DOHH2 (cell line): ENCODE measurements around the gene ASB6.

Experiments
- H3F3A ChIP-seq: fragments of 200-600 bp; sonication (generic), shearing (Covaris generic); 2 replicates; pipeline ENCODE4 v1.6.0; 2016; ENCODE audit warnings: antibody characterized with exemption, mild to moderate bottlenecking; ENCODE audit not compliant: control insufficient read depth, insufficient read depth
- H3K27ac ChIP-seq: fragments of 200-600 bp; sonication (generic); 2 replicates; pipeline ENCODE4 v1.5.1; 2014; ENCODE audit warnings: low read depth, mild to moderate bottlenecking, low read length, moderate library complexity
- H3K27me3 ChIP-seq: fragments of 200-600 bp; sonication (generic); 2 replicates; pipeline ENCODE4 v1.6.1; 2014; ENCODE audit warnings: mild to moderate bottlenecking, low read length, mixed read lengths; ENCODE audit not compliant: control insufficient read depth
- H3K36me3 ChIP-seq: fragments of 200-600 bp; sonication (generic); 2 replicates; pipeline ENCODE4 v1.6.1; 2014; ENCODE audit warnings: mild to moderate bottlenecking, low read length, moderate library complexity, mixed read lengths; ENCODE audit not compliant: control insufficient read depth
- H3K4me1 ChIP-seq: fragments of 200-600 bp; sonication (generic); 2 replicates; pipeline ENCODE4 v1.6.1; 2014; ENCODE audit warnings: mild to moderate bottlenecking, low read length, mixed read lengths; ENCODE audit not compliant: control insufficient read depth
- H3K4me2 ChIP-seq: fragments of 200-600 bp; sonication (generic); 2 replicates; pipeline ENCODE4 v1.6.0; 2014; ENCODE audit warnings: mild to moderate bottlenecking, low read length, moderate library complexity
- H3K4me3 ChIP-seq: fragments of 200-600 bp; sonication (generic); 2 replicates; pipeline ENCODE4 v1.5.1; 2014; ENCODE audit warnings: mild to moderate bottlenecking, low read length, mixed read lengths
- H3K79me2 ChIP-seq: fragments of 200-600 bp; sonication (generic); 2 replicates; pipeline ENCODE4 v1.6.1; 2014; ENCODE audit warnings: mild to moderate bottlenecking, low read length, mixed read lengths; ENCODE audit not compliant: control insufficient read depth
- H3K9me2 ChIP-seq: fragments of 200-600 bp; sonication (generic); replicated peaks from 2 replicates; pipeline ENCODE4 v1.6.1; 2014; ENCODE audit warnings: mild to moderate bottlenecking, low read length, mixed read lengths; ENCODE audit not compliant: control insufficient read depth
- H3K9me3 ChIP-seq: fragments of 200-600 bp; sonication (generic); 2 replicates; pipeline ENCODE4 v1.6.1; 2014; ENCODE audit warnings: antibody characterized with exemption, low read length, mixed read lengths; ENCODE audit not compliant: control insufficient read depth, insufficient read depth
- H4K20me1 ChIP-seq: fragments of 200-600 bp; sonication (generic); 2 replicates; pipeline ENCODE4 v1.6.0; 2014; ENCODE audit warnings: low read depth, mild to moderate bottlenecking, antibody characterized with exemption, low read length, moderate library complexity; ENCODE audit not compliant: control insufficient read depth, insufficient read depth
- CTCF ChIP-seq: fragments of 200-600 bp; sonication (generic); IDR thresholded peaks from one replicate; pipeline ENCODE4 v1.5.1; 2014; ENCODE audit warnings: antibody characterized with exemption, mild to moderate bottlenecking, low read depth, low read length; ENCODE audit not compliant: poor library complexity, severe bottlenecking
- EZH2phosphoT487 ChIP-seq: fragments of 200-600 bp; sonication (generic); IDR thresholded peaks from 2 replicates; pipeline ENCODE4 v1.6.1; 2017; ENCODE audit warnings: borderline replicate concordance, mild to moderate bottlenecking, antibody characterized with exemption, low read length, moderate library complexity, mixed read lengths

Gene ASB6

GRCh38 chr9:129597355-129598088 lies 44.4 kb downstream of the ASB6 start:
- TF ChIP-seq CTCF (no peak), EZH2phosphoT487 (no peak)
- Histone ChIP-seq H3K27ac (no peak overlapping the region), H3K79me2 (no peaks in the 10 kb centered on the region), H3K36me3 (no peaks in the 10 kb centered on the region), H3K4me2 (no peak overlapping the region), H4K20me1 (no peaks in the 10 kb centered on the region), H3K27me3 (peaks cover 38% of the 10 kb centered on the region), H3F3A (no peaks in the 10 kb centered on the region), H3K9me2 (no peaks in the 10 kb centered on the region), H3K4me1 (peaks cover 8% of the 10 kb centered on the region), H3K9me3 (no peaks in the 10 kb centered on the region), H3K4me3 (no peak overlapping the region)

GRCh38 chr9:129596541-129597331 lies 45.2 kb downstream of the ASB6 start:
- Histone ChIP-seq H3K36me3 (no peaks in the 10 kb centered on the region), H3K9me3 (no peaks in the 10 kb centered on the region), H3K27me3 (peaks cover 38% of the 10 kb centered on the region), H4K20me1 (no peaks in the 10 kb centered on the region), H3K4me3 (no peak overlapping the region), H3K4me2 (no peak overlapping the region), H3K27ac (no peak overlapping the region), H3F3A (no peaks in the 10 kb centered on the region), H3K9me2 (no peaks in the 10 kb centered on the region), H3K79me2 (no peaks in the 10 kb centered on the region), H3K4me1 (peaks cover 4% of the 10 kb centered on the region)
- no peak for TF ChIP-seq CTCF
- no peak for TF ChIP-seq EZH2phosphoT487

GRCh38 chr9:129595903-129596540 lies 45.9 kb downstream of the ASB6 start:
- no peaks in the 10 kb centered on the region for H4K20me1 ChIP-seq
- H3K27me3 ChIP-seq = peaks cover 38% of the 10 kb centered on the region
- no peaks in the 10 kb centered on the region for H3K79me2 ChIP-seq
- H3K36me3 ChIP-seq = no peaks in the 10 kb centered on the region
- H3F3A ChIP-seq = no peaks in the 10 kb centered on the region
- no peaks in the 10 kb centered on the region for H3K9me3 ChIP-seq
- no peak overlapping the region for H3K4me2 ChIP-seq
- TF ChIP-seq CTCF (no peak), EZH2phosphoT487 (no peak)
- H3K4me1 ChIP-seq = peaks cover 4% of the 10 kb centered on the region
- no peak overlapping the region for H3K4me3 ChIP-seq
- no peaks in the 10 kb centered on the region for H3K9me2 ChIP-seq
- no peak overlapping the region for H3K27ac ChIP-seq
